Measurements from ENCODE around the gene AFF2. TPM values are rescaled to one million over a fixed set of nuclear protein-coding genes. Genes with fewer than 3 reads are reported as not detected.

The AFF2 gene
- total RNA-seq, 4 donors from 2014 or later: 0.43 to 7.9 (median 4.3) TPM

DNA sequence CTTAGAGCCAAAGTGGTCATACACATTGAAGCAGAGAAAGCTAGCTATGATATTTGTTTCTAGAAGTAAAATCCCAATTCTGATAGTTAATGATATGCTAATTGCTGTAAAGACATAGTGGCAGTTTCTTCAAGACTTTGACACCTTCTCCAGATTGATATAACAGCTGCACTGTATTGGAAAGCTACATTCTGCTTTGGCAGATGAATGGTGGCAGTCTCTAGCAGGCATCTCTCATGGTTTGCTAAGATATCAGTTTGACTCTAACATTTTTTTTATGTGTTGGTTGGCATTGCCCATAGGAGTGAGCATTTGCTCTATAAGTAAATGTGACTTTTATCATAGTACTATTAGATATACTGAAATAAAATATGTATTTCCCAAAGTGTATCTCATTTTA, 128.2 kb downstream of the AFF2 start:
- Histone ChIP-seq H3K36me3 (no peaks in the 10 kb centered on the region), H3K9me3 (no peaks in the 10 kb centered on the region), H3K4me1 (no peaks in the 10 kb centered on the region), H3K27me3 (no peaks in the 10 kb centered on the region), H3K4me3 (no peak overlapping the region), H3K27ac (no peak overlapping the region)
- intact Hi-C loops (cut with DNase I; ENCODE audit: low total_unique reads): no loop called here
- TF ChIP-seq, protein P1, sequence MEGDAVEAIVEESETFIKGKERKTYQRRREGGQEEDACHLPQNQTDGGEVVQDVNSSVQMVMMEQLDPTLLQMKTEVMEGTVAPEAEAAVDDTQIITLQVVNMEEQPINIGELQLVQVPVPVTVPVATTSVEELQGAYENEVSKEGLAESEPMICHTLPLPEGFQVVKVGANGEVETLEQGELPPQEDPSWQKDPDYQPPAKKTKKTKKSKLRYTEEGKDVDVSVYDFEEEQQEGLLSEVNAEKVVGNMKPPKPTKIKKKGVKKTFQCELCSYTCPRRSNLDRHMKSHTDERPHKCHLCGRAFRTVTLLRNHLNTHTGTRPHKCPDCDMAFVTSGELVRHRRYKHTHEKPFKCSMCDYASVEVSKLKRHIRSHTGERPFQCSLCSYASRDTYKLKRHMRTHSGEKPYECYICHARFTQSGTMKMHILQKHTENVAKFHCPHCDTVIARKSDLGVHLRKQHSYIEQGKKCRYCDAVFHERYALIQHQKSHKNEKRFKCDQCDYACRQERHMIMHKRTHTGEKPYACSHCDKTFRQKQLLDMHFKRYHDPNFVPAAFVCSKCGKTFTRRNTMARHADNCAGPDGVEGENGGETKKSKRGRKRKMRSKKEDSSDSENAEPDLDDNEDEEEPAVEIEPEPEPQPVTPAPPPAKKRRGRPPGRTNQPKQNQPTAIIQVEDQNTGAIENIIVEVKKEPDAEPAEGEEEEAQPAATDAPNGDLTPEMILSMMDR (IDR thresholded peaks at IDR 0.05): no peak
- TF ChIP-seq POLR2A (IDR thresholded peaks at IDR 0.05): no peak
- no peak for DNase-seq

DNA sequence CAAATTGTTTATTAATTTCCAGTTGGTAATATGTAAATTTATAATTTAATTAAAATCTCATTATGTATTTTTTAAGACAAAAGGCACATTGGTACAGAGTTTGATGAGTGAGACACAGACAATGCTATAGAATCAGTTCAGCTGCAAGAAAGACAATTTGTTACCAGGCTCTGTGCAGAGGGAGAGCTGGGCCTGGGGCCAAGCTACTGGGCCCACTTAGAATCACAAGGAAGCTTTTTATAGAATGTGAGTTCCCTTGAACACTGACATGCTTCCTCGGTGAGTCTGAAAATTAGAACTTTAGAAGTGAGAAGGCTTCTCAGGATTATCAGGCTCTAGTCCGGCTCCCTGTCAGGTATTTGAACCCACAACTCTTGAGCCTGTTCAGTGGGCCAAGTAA, 129.0 kb downstream of the AFF2 start:
- intact Hi-C loops (cut with DNase I; ENCODE audit: low total_unique reads): no loop called here
- Histone ChIP-seq H3K36me3 (no peaks in the 10 kb centered on the region), H3K4me3 (no peak overlapping the region), H3K27me3 (no peaks in the 10 kb centered on the region), H3K4me1 (no peaks in the 10 kb centered on the region), H3K9me3 (no peaks in the 10 kb centered on the region), H3K27ac (no peak overlapping the region)
- TF ChIP-seq, protein P1 (IDR thresholded peaks at IDR 0.05): no peak
- no peak for TF ChIP-seq POLR2A (IDR thresholded peaks at IDR 0.05)
- DNase-seq: no peak

DNA sequence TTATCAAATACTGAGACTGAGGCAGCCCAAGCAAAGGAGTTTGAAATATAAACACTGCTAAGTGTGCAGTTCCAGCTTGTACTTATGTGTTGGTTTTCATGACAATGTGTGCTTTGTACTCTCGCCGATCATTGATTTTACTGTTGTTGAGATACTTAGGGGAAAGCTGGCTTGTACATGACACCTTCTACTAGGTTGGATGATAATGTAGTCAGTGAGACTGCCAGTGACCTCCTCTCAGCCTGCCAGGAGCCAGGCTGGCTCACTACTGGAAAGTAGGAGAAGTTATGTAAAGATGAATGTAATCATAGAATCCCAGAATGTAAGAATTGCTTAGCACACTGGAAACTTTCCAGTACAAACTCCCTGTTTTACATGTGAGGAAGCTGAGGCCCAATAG, 132.0 kb downstream of the AFF2 start:
- TF ChIP-seq, protein P1 (IDR thresholded peaks at IDR 0.05): no peak
- no peak for TF ChIP-seq POLR2A (IDR thresholded peaks at IDR 0.05)
- intact Hi-C loops (cut with DNase I; ENCODE audit: low total_unique reads): no loop called here
- H3K27me3 ChIP-seq: no peaks in the 10 kb centered on the region
- no peaks in the 10 kb centered on the region for H3K9me3 ChIP-seq
- H3K36me3 ChIP-seq: no peaks in the 10 kb centered on the region
- no peak for DNase-seq
- H3K4me1 ChIP-seq: no peaks in the 10 kb centered on the region
- H3K27ac ChIP-seq: no peak overlapping the region
- H3K4me3 ChIP-seq: no peak overlapping the region

DNA sequence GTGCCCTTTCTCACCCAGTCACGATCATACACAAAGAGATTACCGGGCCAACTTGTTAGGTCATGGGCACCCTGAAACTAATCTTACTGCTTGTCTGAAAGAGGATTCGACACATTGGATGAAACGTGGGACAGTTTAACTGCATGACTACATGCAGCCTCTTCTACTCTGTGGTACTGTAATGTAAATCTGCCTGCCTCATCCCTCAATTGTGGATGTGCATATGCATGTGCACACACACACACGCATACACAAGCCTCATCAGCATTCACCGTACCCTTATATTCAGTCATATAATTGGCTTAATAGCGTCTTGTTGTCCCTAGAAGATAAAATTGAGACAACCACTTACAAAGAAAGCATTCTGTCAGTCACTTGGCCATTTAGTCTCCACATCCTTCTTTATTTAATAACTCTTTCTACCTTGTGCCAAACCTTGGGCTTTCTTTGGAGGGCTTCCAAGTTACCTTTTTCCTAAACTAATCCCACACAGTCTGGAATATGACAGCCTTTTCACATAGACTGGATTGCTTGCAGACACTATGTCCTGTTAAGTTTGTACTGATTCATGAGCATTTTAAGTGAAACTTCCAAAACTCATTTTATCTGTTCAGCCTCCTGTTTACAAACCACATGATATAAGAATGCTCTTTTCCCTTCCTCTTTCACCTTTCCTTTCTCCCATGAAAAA, 132.9 kb downstream of the AFF2 start:
- no peak overlapping the region for H3K4me3 ChIP-seq
- no peak for DNase-seq
- H3K27me3 ChIP-seq: no peaks in the 10 kb centered on the region
- no peak overlapping the region for H3K27ac ChIP-seq
- no peak for TF ChIP-seq POLR2A (IDR thresholded peaks at IDR 0.05)
- TF ChIP-seq, protein P1 (IDR thresholded peaks at IDR 0.05): no peak
- intact Hi-C loops (cut with DNase I; ENCODE audit: low total_unique reads): no loop called here
- H3K36me3 ChIP-seq: no peaks in the 10 kb centered on the region
- no peaks in the 10 kb centered on the region for H3K4me1 ChIP-seq
- H3K9me3 ChIP-seq: no peaks in the 10 kb centered on the region

DNA sequence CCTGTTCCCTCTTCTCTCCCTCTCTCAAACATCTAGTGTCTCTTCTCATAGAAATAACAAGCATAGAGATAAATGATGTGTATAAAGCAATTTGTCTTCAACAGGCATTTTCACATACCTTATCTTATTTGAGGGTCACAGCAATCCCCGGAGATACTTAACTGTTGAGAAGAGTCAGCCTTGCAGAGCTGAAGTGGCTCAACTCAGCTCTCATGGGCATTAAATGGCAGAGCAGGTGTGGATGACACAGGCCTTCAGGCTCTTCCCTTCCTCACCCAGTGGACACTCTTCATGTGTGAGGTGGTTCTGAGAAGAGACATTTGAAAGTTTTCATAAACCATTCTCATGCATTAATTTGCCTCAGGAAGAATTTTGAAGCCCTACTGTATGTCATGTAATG, 134.2 kb downstream of the AFF2 start:
- no peak for DNase-seq
- no peak overlapping the region for H3K4me3 ChIP-seq
- H3K27ac ChIP-seq: no peak overlapping the region
- intact Hi-C loops (cut with DNase I; ENCODE audit: low total_unique reads): no loop called here
- no peaks in the 10 kb centered on the region for H3K27me3 ChIP-seq
- H3K36me3 ChIP-seq: no peaks in the 10 kb centered on the region
- H3K4me1 ChIP-seq: no peaks in the 10 kb centered on the region
- H3K9me3 ChIP-seq: no peaks in the 10 kb centered on the region
- TF ChIP-seq POLR2A (IDR thresholded peaks at IDR 0.05): no peak
- TF ChIP-seq, protein P1 (IDR thresholded peaks at IDR 0.05): no peak

Measured in uterus (tissue), 4 donors.